ENCODE measurements around the gene UBA6. TPM values are rescaled to one million over a fixed set of nuclear protein-coding genes. Genes with fewer than 3 reads are reported as not detected.

Gene UBA6
- polyA plus RNA-seq, 2 of the 4 experiments (the other 2 are of a cell fraction) = 33.9 to 84.6 TPM

DNA sequence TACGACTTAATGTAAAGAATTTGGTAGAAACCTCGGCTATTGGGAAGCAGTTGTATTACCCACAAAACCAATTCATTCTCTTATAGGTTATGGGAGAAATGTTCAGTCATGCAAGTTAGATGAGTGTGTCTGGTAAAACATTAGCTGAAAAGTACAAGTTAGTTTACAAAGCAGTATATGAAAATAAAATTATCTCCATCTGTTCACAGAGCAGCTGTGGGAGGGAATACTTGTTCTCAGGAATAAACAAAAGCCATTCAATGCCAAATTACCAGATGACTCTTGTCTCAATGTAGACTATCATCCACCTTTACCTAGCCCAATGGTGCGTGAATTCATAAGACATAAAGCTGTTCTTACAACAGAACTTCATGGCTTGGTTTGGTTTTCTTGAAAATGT is 113.8 kb downstream of the UBA6 start:
- ChIA-PET POLR2A (no interaction called here), CTCF (no interaction called here)
- TF ChIP-seq RARB (CRISPR knock-in tag; IDR thresholded peaks at IDR 0.05) = no peak
- no peak for TF ChIP-seq POLR2AphosphoS2 (conservative IDR thresholded peaks at IDR 0.05; ENCODE audit: low read length)
- no peak for TF ChIP-seq SREBF2 (IDR thresholded peaks at IDR 0.05)
- TF ChIP-seq, protein P1, sequence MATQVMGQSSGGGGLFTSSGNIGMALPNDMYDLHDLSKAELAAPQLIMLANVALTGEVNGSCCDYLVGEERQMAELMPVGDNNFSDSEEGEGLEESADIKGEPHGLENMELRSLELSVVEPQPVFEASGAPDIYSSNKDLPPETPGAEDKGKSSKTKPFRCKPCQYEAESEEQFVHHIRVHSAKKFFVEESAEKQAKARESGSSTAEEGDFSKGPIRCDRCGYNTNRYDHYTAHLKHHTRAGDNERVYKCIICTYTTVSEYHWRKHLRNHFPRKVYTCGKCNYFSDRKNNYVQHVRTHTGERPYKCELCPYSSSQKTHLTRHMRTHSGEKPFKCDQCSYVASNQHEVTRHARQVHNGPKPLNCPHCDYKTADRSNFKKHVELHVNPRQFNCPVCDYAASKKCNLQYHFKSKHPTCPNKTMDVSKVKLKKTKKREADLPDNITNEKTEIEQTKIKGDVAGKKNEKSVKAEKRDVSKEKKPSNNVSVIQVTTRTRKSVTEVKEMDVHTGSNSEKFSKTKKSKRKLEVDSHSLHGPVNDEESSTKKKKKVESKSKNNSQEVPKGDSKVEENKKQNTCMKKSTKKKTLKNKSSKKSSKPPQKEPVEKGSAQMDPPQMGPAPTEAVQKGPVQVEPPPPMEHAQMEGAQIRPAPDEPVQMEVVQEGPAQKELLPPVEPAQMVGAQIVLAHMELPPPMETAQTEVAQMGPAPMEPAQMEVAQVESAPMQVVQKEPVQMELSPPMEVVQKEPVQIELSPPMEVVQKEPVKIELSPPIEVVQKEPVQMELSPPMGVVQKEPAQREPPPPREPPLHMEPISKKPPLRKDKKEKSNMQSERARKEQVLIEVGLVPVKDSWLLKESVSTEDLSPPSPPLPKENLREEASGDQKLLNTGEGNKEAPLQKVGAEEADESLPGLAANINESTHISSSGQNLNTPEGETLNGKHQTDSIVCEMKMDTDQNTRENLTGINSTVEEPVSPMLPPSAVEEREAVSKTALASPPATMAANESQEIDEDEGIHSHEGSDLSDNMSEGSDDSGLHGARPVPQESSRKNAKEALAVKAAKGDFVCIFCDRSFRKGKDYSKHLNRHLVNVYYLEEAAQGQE (IDR thresholded peaks at IDR 0.05) = no peak
- no peak for TF ChIP-seq SMC3 (IDR thresholded peaks at IDR 0.05)
- TF ChIP-seq, protein P2, sequence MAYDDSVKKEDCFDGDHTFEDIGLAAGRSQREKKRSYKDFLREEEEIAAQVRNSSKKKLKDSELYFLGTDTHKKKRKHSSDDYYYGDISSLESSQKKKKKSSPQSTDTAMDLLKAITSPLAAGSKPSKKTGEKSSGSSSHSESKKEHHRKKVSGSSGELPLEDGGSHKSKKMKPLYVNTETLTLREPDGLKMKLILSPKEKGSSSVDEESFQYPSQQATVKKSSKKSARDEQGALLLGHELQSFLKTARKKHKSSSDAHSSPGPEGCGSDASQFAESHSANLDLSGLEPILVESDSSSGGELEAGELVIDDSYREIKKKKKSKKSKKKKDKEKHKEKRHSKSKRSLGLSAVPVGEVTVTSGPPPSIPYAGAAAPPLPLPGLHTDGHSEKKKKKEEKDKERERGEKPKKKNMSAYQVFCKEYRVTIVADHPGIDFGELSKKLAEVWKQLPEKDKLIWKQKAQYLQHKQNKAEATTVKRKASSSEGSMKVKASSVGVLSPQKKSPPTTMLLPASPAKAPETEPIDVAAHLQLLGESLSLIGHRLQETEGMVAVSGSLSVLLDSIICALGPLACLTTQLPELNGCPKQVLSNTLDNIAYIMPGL (CRISPR knock-in tag; IDR thresholded peaks at IDR 0.05; ENCODE audit: borderline replicate concordance) = no peak
- no peak for TF ChIP-seq EP300 (IDR thresholded peaks at IDR 0.05)
- no peak for TF ChIP-seq MYC (IDR thresholded peaks at IDR 0.05; ENCODE audit: borderline replicate concordance, low read length)
- TF ChIP-seq EHMT2 (IDR thresholded peaks at IDR 0.05; ENCODE audit: low read depth) = no peak
- TF ChIP-seq, protein P3, sequence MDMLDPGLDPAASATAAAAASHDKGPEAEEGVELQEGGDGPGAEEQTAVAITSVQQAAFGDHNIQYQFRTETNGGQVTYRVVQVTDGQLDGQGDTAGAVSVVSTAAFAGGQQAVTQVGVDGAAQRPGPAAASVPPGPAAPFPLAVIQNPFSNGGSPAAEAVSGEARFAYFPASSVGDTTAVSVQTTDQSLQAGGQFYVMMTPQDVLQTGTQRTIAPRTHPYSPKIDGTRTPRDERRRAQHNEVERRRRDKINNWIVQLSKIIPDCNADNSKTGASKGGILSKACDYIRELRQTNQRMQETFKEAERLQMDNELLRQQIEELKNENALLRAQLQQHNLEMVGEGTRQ (IDR thresholded peaks at IDR 0.05) = no peak
- no peak for TF ChIP-seq JUN (IDR thresholded peaks at IDR 0.05)
- TF ChIP-seq NFE2L2 (conservative IDR thresholded peaks at IDR 0.05; ENCODE audit: low read length) = no peak
- TF ChIP-seq HDAC2 (IDR thresholded peaks at IDR 0.05) = no peak
- no peak for TF ChIP-seq HOXB13 (CRISPR knock-in tag; IDR thresholded peaks at IDR 0.05; ENCODE audit: low read depth)
- TF ChIP-seq EHF (CRISPR knock-in tag; IDR thresholded peaks at IDR 0.05) = no peak
- TF ChIP-seq CHD2 (IDR thresholded peaks at IDR 0.05; ENCODE audit: low read length, partially characterized antibody) = no peak
- TF ChIP-seq, protein P4, sequence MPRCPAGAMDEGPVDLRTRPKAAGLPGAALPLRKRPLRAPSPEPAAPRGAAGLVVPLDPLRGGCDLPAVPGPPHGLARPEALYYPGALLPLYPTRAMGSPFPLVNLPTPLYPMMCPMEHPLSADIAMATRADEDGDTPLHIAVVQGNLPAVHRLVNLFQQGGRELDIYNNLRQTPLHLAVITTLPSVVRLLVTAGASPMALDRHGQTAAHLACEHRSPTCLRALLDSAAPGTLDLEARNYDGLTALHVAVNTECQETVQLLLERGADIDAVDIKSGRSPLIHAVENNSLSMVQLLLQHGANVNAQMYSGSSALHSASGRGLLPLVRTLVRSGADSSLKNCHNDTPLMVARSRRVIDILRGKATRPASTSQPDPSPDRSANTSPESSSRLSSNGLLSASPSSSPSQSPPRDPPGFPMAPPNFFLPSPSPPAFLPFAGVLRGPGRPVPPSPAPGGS (IDR thresholded peaks at IDR 0.05) = no peak
- TF ChIP-seq CBX8 (IDR thresholded peaks at IDR 0.05) = no peak
- no peak for TF ChIP-seq CBX2 (IDR thresholded peaks at IDR 0.05; ENCODE audit: borderline replicate concordance, low read depth)
- no peak overlapping the region for H3K4me3 ChIP-seq
- no peak overlapping the region for H3K27ac ChIP-seq
- WGBS (ENCODE audit: missing lambda C conversion rate) = 66% methylated on average over 3 of the region's 3 CpGs
- no peak for FAIRE-seq
- H3K4me2 ChIP-seq = no peak overlapping the region
- no peaks in the 10 kb centered on the region for H3K4me1 ChIP-seq
- ATAC-seq = no peak
- H3K9me3 ChIP-seq = no peaks in the 10 kb centered on the region
- DNase-seq (ENCODE audit: low read depth in 1 of 2, low spot score in 1 of 2) = no peak

DNA sequence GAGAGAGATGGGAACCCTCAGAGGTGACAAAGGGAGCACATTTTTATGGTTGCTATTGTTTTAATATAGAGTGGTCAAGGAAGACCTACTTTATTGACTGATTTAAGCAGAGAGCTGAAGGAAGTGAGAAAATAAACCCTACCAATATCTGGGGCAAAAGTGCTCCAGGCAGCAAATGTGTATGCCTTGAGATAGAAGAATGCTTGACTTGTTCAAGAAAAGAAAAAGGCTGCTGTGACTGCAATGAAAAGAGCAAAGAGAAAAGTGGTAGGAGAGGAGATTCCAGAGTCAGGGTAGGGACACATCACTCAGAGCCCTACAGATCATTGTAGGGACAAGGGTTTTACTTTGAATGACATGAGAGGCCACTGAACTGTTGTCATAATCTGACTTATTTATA is 116.5 kb downstream of the UBA6 start:
- no peak for DNase-seq (ENCODE audit: low read depth in 1 of 2, low spot score in 1 of 2)
- Histone ChIP-seq H3K4me1 (no peaks in the 10 kb centered on the region), H3K27ac (no peak overlapping the region), H3K9me3 (no peaks in the 10 kb centered on the region), H3K4me3 (no peak overlapping the region), H3K4me2 (no peak overlapping the region)
- ChIA-PET CTCF (no interaction called here), POLR2A (no interaction called here)
- no peak for TF ChIP-seq EHF (CRISPR knock-in tag; IDR thresholded peaks at IDR 0.05)
- no peak for TF ChIP-seq HOXB13 (CRISPR knock-in tag; IDR thresholded peaks at IDR 0.05; ENCODE audit: low read depth)
- no peak for TF ChIP-seq MYC (IDR thresholded peaks at IDR 0.05; ENCODE audit: borderline replicate concordance, low read length)
- TF ChIP-seq, protein P5, sequence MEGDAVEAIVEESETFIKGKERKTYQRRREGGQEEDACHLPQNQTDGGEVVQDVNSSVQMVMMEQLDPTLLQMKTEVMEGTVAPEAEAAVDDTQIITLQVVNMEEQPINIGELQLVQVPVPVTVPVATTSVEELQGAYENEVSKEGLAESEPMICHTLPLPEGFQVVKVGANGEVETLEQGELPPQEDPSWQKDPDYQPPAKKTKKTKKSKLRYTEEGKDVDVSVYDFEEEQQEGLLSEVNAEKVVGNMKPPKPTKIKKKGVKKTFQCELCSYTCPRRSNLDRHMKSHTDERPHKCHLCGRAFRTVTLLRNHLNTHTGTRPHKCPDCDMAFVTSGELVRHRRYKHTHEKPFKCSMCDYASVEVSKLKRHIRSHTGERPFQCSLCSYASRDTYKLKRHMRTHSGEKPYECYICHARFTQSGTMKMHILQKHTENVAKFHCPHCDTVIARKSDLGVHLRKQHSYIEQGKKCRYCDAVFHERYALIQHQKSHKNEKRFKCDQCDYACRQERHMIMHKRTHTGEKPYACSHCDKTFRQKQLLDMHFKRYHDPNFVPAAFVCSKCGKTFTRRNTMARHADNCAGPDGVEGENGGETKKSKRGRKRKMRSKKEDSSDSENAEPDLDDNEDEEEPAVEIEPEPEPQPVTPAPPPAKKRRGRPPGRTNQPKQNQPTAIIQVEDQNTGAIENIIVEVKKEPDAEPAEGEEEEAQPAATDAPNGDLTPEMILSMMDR (IDR thresholded peaks at IDR 0.05) = no peak
- TF ChIP-seq ZNF302 (CRISPR knock-in tag; IDR thresholded peaks at IDR 0.05) = no peak
- TF ChIP-seq NPAS2 (CRISPR knock-in tag; IDR thresholded peaks at IDR 0.05; ENCODE audit: borderline replicate concordance) = no peak
- no peak for TF ChIP-seq NFE2L2 (conservative IDR thresholded peaks at IDR 0.05; ENCODE audit: low read length)
- TF ChIP-seq, protein P6, sequence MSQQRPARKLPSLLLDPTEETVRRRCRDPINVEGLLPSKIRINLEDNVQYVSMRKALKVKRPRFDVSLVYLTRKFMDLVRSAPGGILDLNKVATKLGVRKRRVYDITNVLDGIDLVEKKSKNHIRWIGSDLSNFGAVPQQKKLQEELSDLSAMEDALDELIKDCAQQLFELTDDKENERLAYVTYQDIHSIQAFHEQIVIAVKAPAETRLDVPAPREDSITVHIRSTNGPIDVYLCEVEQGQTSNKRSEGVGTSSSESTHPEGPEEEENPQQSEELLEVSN (IDR thresholded peaks at IDR 0.05; ENCODE audit: borderline replicate concordance, low read depth) = no peak
- no peak for TF ChIP-seq FOXS1 (CRISPR knock-in tag; IDR thresholded peaks at IDR 0.05)
- TF ChIP-seq, protein P7, sequence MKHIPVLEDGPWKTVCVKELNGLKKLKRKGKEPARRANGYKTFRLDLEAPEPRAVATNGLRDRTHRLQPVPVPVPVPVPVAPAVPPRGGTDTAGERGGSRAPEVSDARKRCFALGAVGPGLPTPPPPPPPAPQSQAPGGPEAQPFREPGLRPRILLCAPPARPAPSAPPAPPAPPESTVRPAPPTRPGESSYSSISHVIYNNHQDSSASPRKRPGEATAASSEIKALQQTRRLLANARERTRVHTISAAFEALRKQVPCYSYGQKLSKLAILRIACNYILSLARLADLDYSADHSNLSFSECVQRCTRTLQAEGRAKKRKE (CRISPR knock-in tag; IDR thresholded peaks at IDR 0.05; ENCODE audit: low read depth) = no peak
- TF ChIP-seq HOXA7 (CRISPR knock-in tag; IDR thresholded peaks at IDR 0.05) = no peak
- no peak for TF ChIP-seq RNF2 (IDR thresholded peaks at IDR 0.05; ENCODE audit: borderline replicate concordance, low read depth)
- no peak for TF ChIP-seq HDAC2 (IDR thresholded peaks at IDR 0.05)
- ATAC-seq = no peak
- no peak for FAIRE-seq
